Mammary epithelial cell (primary cell): ENCODE data around the gene RNF220.

Experiments used
- EZH2 ChIP-seq: IDR thresholded peaks from 2 replicates; pipeline ENCODE4 v1.6.1; 2012; ENCODE audit warnings: low read length, inconsistent platforms, borderline replicate concordance
- TF ChIP-seq, protein P1 (sequence below), 2 donors: IDR thresholded peaks in 1 of 2; conservative IDR thresholded peaks in 1 of 2; 2 replicates each; pipeline ENCODE4 v1.5.1; 2011 to 2012; ENCODE audit warnings: inconsistent platforms in 2 of 2, low read length in 2 of 2, mild to moderate bottlenecking in 2 of 2, control low read depth in 1 of 2, low read depth in 1 of 2; ENCODE audit not compliant: insufficient read depth in 1 of 2; ENCODE audit errors: extremely low read depth in 1 of 2

DNA sequence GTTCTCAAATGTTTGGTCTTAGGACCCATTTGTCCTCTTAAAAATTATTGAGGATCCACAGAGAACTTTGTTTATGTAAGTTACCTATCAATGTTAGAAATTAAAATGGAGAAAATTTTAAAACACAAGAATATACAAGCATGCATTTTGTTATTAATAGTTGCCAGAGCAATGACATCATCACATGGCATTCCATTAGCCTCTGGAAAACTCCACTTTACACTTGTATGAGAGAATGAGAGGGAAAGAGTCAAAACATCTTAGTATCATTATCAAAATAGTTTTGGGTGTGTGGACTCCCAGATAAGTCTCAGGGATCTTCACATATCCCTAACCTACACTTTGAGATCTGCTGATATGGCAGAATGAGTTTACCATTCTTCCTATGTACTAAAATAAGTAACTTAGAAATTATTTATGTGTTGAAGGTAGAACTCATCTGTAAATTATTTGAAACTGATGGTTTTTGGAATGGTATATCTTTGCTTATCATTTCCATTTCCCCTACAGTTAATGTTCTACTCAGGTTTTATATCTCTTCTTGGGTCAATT lies 48.8 kb downstream of the RNF220 start:
- TF ChIP-seq, protein P1, sequence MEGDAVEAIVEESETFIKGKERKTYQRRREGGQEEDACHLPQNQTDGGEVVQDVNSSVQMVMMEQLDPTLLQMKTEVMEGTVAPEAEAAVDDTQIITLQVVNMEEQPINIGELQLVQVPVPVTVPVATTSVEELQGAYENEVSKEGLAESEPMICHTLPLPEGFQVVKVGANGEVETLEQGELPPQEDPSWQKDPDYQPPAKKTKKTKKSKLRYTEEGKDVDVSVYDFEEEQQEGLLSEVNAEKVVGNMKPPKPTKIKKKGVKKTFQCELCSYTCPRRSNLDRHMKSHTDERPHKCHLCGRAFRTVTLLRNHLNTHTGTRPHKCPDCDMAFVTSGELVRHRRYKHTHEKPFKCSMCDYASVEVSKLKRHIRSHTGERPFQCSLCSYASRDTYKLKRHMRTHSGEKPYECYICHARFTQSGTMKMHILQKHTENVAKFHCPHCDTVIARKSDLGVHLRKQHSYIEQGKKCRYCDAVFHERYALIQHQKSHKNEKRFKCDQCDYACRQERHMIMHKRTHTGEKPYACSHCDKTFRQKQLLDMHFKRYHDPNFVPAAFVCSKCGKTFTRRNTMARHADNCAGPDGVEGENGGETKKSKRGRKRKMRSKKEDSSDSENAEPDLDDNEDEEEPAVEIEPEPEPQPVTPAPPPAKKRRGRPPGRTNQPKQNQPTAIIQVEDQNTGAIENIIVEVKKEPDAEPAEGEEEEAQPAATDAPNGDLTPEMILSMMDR (conservative IDR thresholded peaks at IDR 0.05 in 1 of 2, IDR thresholded peaks at IDR 0.05 in 1 of 2; ENCODE audit: extremely low read depth in 1 of 2, insufficient read depth in 1 of 2, low read depth in 1 of 2, low read length in 2 of 2) = no peak
- no peak for TF ChIP-seq EZH2
